ENCODE results near the gene KCNAB2.

DNA sequence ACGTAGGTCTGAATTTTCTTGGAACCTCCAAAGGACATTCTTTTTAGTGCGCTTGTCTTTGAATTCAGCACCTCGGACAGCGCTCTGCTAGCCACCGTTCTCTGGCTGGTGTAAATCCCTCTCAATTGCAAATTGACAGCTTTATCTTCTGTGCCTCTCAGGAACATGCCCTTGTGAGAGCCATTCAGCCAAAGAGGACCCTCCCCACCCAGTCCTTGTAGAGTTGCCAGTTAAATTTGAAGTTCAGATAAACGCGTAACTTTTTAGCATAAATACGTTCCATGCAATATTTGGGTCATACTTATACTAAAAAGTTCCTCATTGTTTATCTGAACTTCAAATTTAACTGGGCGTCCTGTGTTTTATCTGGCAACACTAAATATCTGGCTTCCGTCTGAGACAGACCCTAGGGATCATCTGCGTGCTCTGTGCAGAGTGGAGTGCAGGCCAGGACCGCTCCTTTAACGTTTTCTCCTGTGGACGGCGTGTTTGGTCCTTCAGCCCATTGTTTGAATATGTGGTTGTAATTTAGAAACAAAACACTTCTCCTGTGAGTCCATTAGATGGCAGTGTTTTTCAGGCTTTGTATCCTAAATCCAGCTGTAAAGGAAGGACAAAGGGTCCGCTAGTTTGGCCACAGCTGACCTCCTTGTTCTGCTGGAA lies 7.0 kb downstream of the KCNAB2 start:
- TF ChIP-seq, protein P1, sequence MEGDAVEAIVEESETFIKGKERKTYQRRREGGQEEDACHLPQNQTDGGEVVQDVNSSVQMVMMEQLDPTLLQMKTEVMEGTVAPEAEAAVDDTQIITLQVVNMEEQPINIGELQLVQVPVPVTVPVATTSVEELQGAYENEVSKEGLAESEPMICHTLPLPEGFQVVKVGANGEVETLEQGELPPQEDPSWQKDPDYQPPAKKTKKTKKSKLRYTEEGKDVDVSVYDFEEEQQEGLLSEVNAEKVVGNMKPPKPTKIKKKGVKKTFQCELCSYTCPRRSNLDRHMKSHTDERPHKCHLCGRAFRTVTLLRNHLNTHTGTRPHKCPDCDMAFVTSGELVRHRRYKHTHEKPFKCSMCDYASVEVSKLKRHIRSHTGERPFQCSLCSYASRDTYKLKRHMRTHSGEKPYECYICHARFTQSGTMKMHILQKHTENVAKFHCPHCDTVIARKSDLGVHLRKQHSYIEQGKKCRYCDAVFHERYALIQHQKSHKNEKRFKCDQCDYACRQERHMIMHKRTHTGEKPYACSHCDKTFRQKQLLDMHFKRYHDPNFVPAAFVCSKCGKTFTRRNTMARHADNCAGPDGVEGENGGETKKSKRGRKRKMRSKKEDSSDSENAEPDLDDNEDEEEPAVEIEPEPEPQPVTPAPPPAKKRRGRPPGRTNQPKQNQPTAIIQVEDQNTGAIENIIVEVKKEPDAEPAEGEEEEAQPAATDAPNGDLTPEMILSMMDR (IDR thresholded peaks at IDR 0.05; ENCODE audit: low read depth, low read length), result peak; percentile 33
- TF ChIP-seq EZH2phosphoT487 (IDR thresholded peaks at IDR 0.05; ENCODE audit: low read depth), result no peak

All from OCI-LY3 (cell line).